Measurements from ENCODE around the gene LIPM. TPM values are rescaled to one million over a fixed set of nuclear protein-coding genes. Genes with fewer than 3 reads are reported as not detected.

LIPM gene
- polyA plus RNA-seq, 3 donors: not detected

DNA sequence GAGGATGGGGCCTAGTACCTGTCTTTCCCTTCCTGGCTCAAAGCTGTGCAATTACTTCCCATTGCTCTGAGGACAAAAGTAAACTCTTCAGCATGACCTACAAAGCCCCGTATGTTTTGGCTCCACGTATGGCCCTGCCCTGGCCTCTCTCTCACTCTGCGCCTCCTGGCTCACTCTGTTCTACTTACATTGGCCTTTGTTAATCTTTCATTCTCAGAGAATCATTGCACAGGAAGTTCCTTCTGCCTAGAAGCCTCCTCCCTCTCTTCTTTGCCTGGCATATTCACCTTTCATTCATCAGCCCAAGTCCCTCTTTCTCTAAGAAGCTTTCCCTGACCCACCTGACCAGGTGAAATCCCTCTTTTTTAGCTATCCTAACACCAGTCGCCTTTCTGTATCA is 23.9 kb downstream of the LIPM start:
- H3K4me3 ChIP-seq (replicated peaks in 1 of 3; ENCODE audit: low read depth in 2 of 3, low read length in 3 of 3): no peak overlapping the region
- TF ChIP-seq, protein P1, sequence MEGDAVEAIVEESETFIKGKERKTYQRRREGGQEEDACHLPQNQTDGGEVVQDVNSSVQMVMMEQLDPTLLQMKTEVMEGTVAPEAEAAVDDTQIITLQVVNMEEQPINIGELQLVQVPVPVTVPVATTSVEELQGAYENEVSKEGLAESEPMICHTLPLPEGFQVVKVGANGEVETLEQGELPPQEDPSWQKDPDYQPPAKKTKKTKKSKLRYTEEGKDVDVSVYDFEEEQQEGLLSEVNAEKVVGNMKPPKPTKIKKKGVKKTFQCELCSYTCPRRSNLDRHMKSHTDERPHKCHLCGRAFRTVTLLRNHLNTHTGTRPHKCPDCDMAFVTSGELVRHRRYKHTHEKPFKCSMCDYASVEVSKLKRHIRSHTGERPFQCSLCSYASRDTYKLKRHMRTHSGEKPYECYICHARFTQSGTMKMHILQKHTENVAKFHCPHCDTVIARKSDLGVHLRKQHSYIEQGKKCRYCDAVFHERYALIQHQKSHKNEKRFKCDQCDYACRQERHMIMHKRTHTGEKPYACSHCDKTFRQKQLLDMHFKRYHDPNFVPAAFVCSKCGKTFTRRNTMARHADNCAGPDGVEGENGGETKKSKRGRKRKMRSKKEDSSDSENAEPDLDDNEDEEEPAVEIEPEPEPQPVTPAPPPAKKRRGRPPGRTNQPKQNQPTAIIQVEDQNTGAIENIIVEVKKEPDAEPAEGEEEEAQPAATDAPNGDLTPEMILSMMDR (IDR thresholded peaks at IDR 0.05): no peak
- no peak overlapping the region for H3K27ac ChIP-seq (ENCODE audit: low read depth in 1 of 2, low read length in 2 of 2)
- H3K36me3 ChIP-seq (replicated peaks in 1 of 2; ENCODE audit: control insufficient read depth in 1 of 2, insufficient read depth in 2 of 2, low read length in 2 of 2): peaks cover 7 to 71% of the 10 kb centered on the region in 2 donors
- no peaks in the 10 kb centered on the region for H3K79me2 ChIP-seq (ENCODE audit: insufficient read depth, low read length)
- H3K9ac ChIP-seq (ENCODE audit: insufficient read depth, low read length, poor library complexity, severe bottlenecking): no peak overlapping the region
- no peaks in the 10 kb centered on the region for H3K4me1 Mint-ChIP-seq
- H4K20me1 ChIP-seq (ENCODE audit: insufficient read depth, low read length): no peaks in the 10 kb centered on the region
- no peaks in the 10 kb centered on the region for H3K9me3 Mint-ChIP-seq
- no peak overlapping the region for H3K4me2 ChIP-seq (replicated peaks; ENCODE audit: extremely low read depth, low read length, poor library complexity, severe bottlenecking)
- intact Hi-C loops (cut with micrococcal nuclease): no loop called here
- no peaks in the 10 kb centered on the region for H3K27me3 Mint-ChIP-seq (ENCODE audit: low read depth in 3 of 3)
- WGBS (ENCODE audit: insufficient coverage): 96% methylated on average over 3 of the region's 4 CpGs
- H3K9me3 ChIP-seq (replicated peaks in 1 of 2; ENCODE audit: control insufficient read depth in 1 of 2, insufficient read depth in 1 of 2, low read length in 2 of 2): no peaks in the 10 kb centered on the region
- no peak overlapping the region for H3K27ac Mint-ChIP-seq
- no peak overlapping the region for H2AFZ ChIP-seq (ENCODE audit: insufficient read depth, low read depth, low read length, poor library complexity, severe bottlenecking)
- peaks cover 69 to 73% of the 10 kb centered on the region in 2 donors for H3K36me3 Mint-ChIP-seq
- no peak for DNase-seq
- H3K4me3 Mint-ChIP-seq: no peak overlapping the region
- H3K4me1 ChIP-seq (ENCODE audit: control insufficient read depth in 1 of 2, insufficient read depth in 2 of 2, low read length in 2 of 2): no peaks in the 10 kb centered on the region
- no peaks in the 10 kb centered on the region for H3K27me3 ChIP-seq (ENCODE audit: control insufficient read depth in 2 of 2, insufficient read depth in 2 of 2, low read length in 2 of 2)

DNA sequence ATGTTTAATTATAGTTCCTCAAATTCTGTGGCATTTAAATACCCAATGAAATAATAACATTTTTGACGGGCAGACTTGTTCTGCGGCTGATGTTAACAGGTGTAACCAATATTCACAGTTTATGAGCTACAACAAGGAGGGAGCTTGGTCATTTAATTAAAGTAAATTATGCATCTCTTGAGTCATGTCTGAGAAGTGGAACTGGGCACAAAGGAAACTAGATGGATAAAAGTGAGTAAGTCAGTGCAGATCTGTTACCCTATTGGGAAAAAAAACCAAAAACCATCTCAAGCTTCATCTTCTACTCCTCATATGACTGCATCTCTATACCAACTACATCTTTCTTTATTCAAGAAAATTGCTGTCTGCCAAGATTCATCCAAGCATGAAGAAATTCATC is 25.1 kb downstream of the LIPM start:
- no peak overlapping the region for H3K27ac ChIP-seq (ENCODE audit: low read depth in 1 of 2, low read length in 2 of 2)
- intact Hi-C loops (cut with micrococcal nuclease): no loop called here
- no peak overlapping the region for H3K4me3 Mint-ChIP-seq
- H4K20me1 ChIP-seq (ENCODE audit: insufficient read depth, low read length): no peaks in the 10 kb centered on the region
- peaks cover under 1% of the 10 kb centered on the region for H3K4me1 Mint-ChIP-seq
- no peaks in the 10 kb centered on the region for H3K27me3 ChIP-seq (ENCODE audit: control insufficient read depth in 2 of 2, insufficient read depth in 2 of 2, low read length in 2 of 2)
- no peak overlapping the region for H3K4me2 ChIP-seq (replicated peaks; ENCODE audit: extremely low read depth, low read length, poor library complexity, severe bottlenecking)
- no peaks in the 10 kb centered on the region for H3K9me3 Mint-ChIP-seq
- peaks cover 1 to 2% of the 10 kb centered on the region in 2 donors for H3K4me1 ChIP-seq (ENCODE audit: control insufficient read depth in 1 of 2, insufficient read depth in 2 of 2, low read length in 2 of 2)
- peaks cover 7 to 73% of the 10 kb centered on the region in 2 donors for H3K36me3 ChIP-seq (replicated peaks in 1 of 2; ENCODE audit: control insufficient read depth in 1 of 2, insufficient read depth in 2 of 2, low read length in 2 of 2)
- H3K9ac ChIP-seq (ENCODE audit: insufficient read depth, low read length, poor library complexity, severe bottlenecking): no peak overlapping the region
- H3K9me3 ChIP-seq (replicated peaks in 1 of 2; ENCODE audit: control insufficient read depth in 1 of 2, insufficient read depth in 1 of 2, low read length in 2 of 2): no peaks in the 10 kb centered on the region
- H3K27me3 Mint-ChIP-seq (ENCODE audit: low read depth in 3 of 3): no peaks in the 10 kb centered on the region
- H3K27ac Mint-ChIP-seq: no peak overlapping the region
- DNase-seq: no peak
- H3K4me3 ChIP-seq (replicated peaks in 1 of 3; ENCODE audit: low read depth in 2 of 3, low read length in 3 of 3): no peak overlapping the region
- no CpG with 5 or more reads among the region's 2 CpGs for WGBS (ENCODE audit: insufficient coverage)
- no peaks in the 10 kb centered on the region for H3K79me2 ChIP-seq (ENCODE audit: insufficient read depth, low read length)
- H2AFZ ChIP-seq (ENCODE audit: insufficient read depth, low read depth, low read length, poor library complexity, severe bottlenecking): no peak overlapping the region
- H3K36me3 Mint-ChIP-seq: peaks cover 67 to 72% of the 10 kb centered on the region in 2 donors
- TF ChIP-seq, protein P1 (IDR thresholded peaks at IDR 0.05): no peak

All from CD14-positive monocyte (primary cell).